Measurements from ENCODE around the gene LHFPL5.

LHFPL5 gene

GRCh38 chr6:35852994-35853393 lies 47.8 kb downstream of the LHFPL5 start:
- POLR2A ChIA-PET = no interaction called here
- no peak for TF ChIP-seq CTCF (IDR thresholded peaks at IDR 0.05; ENCODE audit: control extremely low read depth, extremely low read depth, low read depth, missing control alignments)
- DNase-seq (ENCODE audit: extremely low spot score) = no peak
- CTCF ChIA-PET = interaction anchor here (1.0 kb wide), 1 partner anchor 269 kb away, joined by 3 read pairs; no protein-coding TSS in a partner anchor

GRCh38 chr6:35856250-35856649 lies 51.1 kb downstream of the LHFPL5 start:
- CTCF ChIA-PET = interaction anchor here (1.2 kb wide), 1 partner anchor 15 kb away, joined by 3 read pairs; no protein-coding TSS in a partner anchor
- no peak for TF ChIP-seq CTCF (IDR thresholded peaks at IDR 0.05; ENCODE audit: control extremely low read depth, extremely low read depth, low read depth, missing control alignments)

GRCh38 chr6:35857853-35858252 lies 52.7 kb downstream of the LHFPL5 start:
- DNase-seq (ENCODE audit: extremely low spot score) = no peak
- CTCF ChIA-PET = interaction anchor here (0.7 to 1.2 kb wide), 2 partner anchors 11 to 43 kb away, joined by 3 to 4 read pairs; no protein-coding TSS in a partner anchor
- no peak for TF ChIP-seq CTCF (IDR thresholded peaks at IDR 0.05; ENCODE audit: control extremely low read depth, extremely low read depth, low read depth, missing control alignments)
- POLR2A ChIA-PET = no interaction called here

More at GRCh38 chr6:35856250-35856649, 51.1 kb downstream of the LHFPL5 start:
- DNase-seq (ENCODE audit: extremely low spot score) = no peak
- POLR2A ChIA-PET = no interaction called here

- DNase-seq (ENCODE audit: extremely low spot score) = no peak
- ChIA-PET POLR2A (no interaction called here), CTCF (no interaction called here)
- no peak for TF ChIP-seq CTCF (IDR thresholded peaks at IDR 0.05; ENCODE audit: control extremely low read depth, extremely low read depth, low read depth, missing control alignments)
These were observed 54.2 kb downstream of the LHFPL5 start for GRCh38 chr6:35859367-35859766.

Measured in GM10248 (cell line).